CD4-positive, alpha-beta T cell treated with Interferon gamma for 1 hour (primary cell): ENCODE measurements around the gene RPL7L1.
"Not testable (repeated sequence)": the region's sequence is repeated elsewhere in the genome, so short reads cannot be mapped to it uniquely, and the experiment has no call there.

Source experiments
- DNase-seq: peaks from one replicate; pipeline ENCODE4 v3.0.0-alpha.2; 2020

Gene RPL7L1

GRCh38 chr6:42879372-42880239 is at the start of gene RPL7L1:
Gene RPL7L1 (plus strand): TSS chr6:42879616. CDS start chr6:42879911, 295 bp downstream.
- DNase-seq, result peak; percentile 87

- no peak for DNase-seq
Observed at GRCh38 chr6:42831237-42831636, 48.2 kb upstream of the RPL7L1 start.

GRCh38 chr6:42834056-42834455 is 45.4 kb upstream of the RPL7L1 start:
- no peak for DNase-seq

DNA sequence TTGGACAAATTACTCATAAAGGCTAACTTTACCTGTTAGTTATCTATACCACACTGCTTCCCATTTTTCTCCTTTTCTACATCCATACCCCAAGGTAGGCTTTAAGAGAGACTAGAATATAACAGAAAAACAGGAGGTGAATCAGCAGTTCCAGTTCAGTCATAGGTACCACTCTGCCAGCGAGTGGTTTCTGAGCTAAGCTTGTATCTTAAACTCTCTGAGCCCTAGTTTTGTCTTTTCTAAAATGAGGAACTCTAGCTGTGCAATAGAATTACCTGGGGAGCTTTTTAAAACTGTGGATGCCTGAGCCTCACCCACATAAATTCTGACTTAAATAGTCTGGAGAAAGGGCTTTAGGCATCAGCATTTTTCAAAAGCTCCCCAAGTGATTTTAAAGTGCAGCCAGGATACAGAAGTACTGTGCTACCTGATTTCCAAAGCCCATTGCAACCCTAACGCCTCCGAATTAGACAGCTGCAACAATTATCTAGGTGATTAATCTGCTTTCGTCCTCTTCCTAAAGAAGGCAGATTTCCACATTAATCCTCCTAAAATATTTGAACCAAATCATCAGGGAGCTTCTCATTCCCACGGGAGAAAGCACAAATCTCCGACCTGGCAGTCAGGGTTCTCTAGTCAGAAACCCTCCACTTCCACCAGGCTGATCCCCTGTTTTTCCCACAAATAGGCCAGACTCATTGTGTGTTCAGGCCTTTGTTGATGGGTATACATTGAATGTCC is 37.4 kb upstream of the RPL7L1 start:
- no peak for DNase-seq

- no peak for DNase-seq
Observed at GRCh38 chr6:42845327-42845694, 34.1 kb upstream of the RPL7L1 start.

- no peak for DNase-seq
Observed at GRCh38 chr6:42846505-42846904, 32.9 kb upstream of the RPL7L1 start.

DNA sequence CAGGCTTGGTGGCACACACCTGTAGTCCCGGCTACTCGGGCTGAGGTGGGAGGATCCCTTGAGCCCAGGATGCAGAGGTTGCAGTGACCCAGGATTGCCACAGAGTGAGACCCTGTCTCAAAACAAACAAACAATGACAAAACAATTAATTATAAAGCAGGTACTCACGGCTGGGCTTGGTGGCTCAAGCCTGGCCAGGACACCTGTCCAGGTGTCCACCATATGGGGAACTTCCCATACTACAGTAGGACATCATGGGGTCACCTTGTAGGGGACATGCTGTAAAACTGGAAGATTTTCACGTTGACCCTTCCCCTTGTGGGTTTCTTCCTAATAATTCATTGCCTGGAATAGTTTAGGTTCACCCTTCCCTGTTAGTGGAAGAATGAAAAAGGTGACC is 30.7 kb upstream of the RPL7L1 start:
- DNase-seq, result no peak

- DNase-seq, result no peak
Observed at GRCh38 chr6:42851599-42851998, 27.8 kb upstream of the RPL7L1 start.

DNA sequence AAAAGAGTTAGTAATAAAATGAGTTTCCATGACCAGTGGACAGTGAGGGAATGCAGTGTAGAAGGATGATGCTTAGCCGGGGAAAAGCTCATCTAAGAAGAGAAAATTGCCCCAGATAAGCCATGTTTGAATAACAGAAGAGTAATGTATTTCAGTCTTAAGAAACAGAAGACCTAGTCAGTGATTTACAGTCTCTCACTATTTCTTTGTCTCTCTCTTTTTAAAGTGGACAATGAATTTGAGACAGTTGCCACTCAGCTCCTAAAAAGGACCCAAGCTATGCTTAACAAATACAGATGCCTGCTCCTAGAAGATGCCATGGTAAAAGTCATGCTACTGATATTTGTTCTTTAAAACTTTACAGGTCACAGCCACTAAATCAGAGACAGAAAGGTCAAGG is 19.4 kb upstream of the RPL7L1 start:
- no peak for DNase-seq

GRCh38 chr6:42860481-42860880 is 18.9 kb upstream of the RPL7L1 start:
- no peak for DNase-seq

DNA sequence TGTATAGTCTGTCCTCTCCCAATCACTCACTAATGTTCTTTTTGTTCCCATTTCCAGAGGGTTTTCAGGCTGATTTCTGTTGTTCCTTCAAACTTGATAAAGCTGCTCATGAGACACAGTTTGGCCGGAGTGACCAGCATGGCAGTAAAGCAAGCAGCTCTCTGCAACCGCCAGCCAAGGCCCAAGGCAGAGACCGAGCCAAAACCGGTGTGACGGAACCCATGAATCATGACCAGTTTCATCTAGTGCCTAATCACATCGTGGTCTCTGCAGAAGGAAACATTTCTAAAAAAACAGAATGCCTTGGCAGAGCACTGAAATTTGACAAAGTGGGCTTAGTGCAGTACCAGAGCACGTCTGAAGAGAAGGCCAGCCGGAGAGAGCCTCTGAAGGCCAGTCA is 14.8 kb upstream of the RPL7L1 start:
- no peak for DNase-seq

DNA sequence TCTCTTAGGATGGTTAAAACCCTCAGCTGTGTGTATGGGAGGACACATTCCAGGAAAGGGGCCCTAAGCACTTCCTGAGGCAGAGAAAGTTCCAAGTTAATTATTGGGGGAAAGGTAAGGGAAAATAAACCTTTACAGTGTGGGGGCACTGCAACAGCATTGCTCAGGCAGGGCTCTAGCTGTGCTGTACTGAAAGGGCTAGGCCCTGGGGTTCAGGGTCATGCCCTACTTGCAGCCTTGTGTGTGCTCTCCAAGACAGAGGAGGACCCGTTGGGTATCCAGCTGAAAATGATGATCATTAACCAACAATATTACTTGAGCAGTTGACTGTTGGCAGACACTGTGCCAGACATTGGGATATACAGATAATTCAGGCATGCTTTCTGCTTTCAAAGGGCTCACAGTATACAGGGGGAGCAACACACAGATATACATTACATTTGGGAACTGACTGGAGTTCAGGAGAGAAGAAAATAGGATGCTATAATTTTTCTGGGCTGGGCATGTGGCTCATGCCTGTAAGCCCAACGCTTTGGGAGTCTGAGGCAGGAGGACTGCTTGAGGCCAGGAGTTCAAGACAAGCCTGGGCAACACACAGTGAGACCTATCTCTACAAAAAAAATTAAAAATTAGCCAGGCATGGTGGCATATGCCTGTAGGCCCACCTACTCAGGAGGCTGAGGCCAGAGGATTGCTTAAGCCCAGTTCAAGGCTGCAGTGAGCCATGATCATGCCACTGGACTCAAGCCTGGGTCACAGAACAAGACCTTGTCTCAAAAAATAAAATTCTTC is 9.1 kb upstream of the RPL7L1 start:
- DNase-seq, result no peak

- no peak for DNase-seq
Observed at GRCh38 chr6:42871711-42872110, 7.7 kb upstream of the RPL7L1 start.

DNA sequence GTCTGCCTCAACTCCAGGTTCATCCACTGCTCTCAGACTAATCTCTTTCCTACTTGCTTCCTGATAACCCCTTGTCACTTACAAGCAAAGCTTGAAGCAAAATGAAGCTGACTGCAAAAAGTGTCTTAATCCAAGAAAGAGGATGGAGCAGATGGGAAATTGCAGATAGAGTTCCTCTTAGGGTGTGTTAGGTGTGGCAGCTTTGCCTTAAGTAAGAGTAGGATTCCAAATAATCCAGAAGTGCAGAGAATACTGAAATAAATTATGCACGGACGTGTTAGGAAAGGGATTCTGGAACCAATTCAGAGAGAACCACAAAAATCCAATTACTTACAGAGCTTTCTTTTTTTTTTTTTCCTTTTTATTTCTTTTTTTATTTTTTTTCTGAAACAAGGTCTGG is 6.1 kb upstream of the RPL7L1 start:
- DNase-seq, result no peak

DNA sequence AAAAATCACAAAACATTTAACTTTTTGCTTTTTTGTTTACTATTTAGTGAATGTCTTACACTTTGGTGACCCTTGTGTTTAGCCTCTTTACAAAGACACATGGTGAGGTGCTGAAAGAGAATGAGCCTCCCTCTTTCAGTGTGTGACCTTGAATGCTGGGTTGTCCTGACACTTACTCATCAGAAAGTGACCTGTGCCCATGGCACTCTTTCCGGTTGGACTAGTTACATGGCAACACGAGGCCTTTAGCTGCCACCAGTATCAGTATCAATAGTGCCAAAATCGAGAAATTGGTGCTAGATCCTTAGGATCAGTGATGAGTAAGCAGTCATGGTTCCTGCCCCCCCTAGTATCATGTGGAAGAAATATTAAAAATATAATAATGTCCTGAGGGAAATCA is 1.7 kb upstream of the RPL7L1 start:
- DNase-seq, result no peak

- not testable (repeated sequence) for DNase-seq
Observed at GRCh38 chr6:42880240-42880817, 913 bp downstream of the RPL7L1 start.

DNA sequence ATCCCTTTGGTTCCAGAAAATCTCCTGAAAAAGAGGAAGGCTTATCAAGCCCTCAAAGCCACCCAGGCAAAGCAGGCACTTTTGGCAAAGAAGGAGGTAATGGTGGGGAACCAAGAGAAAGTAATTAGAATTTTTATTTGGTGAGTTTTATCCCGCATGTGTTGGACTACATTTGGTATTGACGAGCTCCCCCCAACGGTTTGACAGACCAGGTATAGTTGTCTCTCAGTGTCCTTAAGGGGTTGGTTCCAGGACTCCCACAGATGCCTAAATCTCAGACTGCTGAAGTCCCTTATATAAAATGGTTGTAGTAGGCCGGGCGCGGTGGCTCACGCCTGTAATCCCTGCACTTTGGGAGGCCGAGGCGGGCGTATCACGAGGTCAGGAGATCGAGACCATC is 1.5 kb downstream of the RPL7L1 start:
- DNase-seq, result not testable (repeated sequence)

GRCh38 chr6:42885702-42886101 is 6.3 kb downstream of the RPL7L1 start:
- DNase-seq, result no peak

GRCh38 chr6:42888201-42888600 is 8.8 kb downstream of the RPL7L1 start:
- DNase-seq, result not testable (repeated sequence)

DNA sequence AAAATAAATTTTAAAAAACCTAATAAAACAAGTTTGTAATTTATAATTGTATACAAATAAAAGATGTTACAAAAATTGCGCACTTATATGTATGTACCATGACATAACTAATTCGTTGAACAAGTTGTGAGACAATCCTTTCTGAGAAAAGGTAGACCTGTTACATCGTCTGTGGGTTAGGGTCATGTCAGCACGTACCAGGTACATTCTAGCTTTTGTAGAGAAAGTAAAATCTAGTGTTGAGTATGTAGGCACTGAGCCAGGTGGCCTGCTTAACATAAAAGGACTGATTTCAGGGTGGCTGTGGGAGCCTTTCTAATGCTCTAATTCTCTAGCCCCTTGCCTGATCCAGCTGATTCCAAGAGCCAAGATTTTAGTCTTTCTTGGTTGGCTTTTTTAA is 10.4 kb downstream of the RPL7L1 start:
- DNase-seq, result no peak

DNA sequence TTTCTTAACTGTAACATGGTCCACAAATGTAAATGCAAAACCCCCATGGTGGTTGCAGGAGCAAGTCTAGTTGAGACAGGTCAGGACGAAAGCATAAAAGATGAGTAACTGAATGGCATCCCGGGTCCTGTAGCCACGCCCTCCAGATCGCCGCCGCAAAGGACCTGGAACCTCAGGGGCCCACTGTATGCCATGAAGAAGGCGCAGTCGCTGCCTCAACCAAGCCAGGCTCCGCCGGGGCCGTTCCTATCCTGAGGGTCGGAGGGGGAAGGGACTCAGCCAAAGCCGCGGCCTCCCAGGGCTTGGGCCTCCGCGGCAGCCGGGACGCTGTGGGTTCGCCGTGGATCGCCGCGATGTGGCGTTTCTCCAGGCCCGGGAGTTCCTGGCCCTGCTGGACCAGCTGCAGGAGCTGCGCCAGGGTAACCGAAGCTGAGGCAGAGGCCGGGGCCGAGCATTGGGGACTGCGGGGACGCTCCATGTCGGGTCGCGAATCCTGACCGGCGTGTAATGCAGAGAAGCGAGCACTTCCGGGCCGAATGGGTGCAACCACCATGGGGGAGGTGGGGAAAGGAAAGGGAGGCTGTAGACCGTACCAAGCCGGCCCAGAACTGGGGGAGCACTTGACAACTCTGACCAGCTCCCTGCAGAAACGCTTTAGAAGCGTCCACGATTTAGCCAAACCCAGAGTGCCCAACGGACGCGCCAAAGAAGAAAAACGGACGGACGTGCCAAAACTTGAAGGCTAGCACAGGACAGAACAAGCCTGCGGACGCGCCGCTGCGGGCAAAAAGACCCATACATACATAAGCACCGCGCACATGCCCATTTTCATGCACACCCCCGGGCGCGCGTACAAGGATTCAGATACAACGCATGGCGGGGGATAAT is 11.1 kb downstream of the RPL7L1 start:
- DNase-seq, result peak; percentile 86

DNA sequence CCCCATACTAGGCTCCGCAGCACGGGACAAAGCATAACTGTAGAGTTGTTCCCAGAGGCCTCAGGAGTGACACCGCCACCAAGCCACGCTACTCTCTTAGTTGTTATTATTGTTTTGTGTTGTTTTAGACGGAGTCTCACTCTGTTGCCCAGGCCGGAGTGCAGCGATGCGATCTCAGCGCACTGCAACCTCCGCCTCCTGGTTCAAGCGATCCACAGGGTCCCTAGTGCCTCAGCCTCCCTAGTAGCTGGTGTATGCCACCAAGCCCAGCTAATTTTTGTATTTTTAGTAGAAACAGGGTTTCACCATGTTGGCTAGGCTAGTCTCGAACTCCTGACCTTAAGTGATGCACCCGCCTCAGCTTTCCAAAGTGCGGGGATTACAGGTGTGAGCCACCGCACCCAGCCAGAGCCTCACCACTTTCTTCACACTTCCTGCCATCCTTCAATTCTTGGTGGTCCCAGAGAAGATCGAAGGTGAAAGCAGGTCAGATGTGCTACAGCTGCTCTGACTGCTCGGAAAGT is 11.8 kb downstream of the RPL7L1 start:
- DNase-seq, result no peak
